ENCODE results near the gene TNFRSF13B. TPM values are rescaled to one million over a fixed set of nuclear protein-coding genes. Genes with fewer than 3 reads are reported as not detected.
"Not testable (repeated sequence)": the region's sequence is repeated elsewhere in the genome, so short reads cannot be mapped to it uniquely, and the experiment has no call there.

Gene TNFRSF13B
- total RNA-seq, 4 donors from 2014 or later: 9.2 TPM; not detected in 3

DNA sequence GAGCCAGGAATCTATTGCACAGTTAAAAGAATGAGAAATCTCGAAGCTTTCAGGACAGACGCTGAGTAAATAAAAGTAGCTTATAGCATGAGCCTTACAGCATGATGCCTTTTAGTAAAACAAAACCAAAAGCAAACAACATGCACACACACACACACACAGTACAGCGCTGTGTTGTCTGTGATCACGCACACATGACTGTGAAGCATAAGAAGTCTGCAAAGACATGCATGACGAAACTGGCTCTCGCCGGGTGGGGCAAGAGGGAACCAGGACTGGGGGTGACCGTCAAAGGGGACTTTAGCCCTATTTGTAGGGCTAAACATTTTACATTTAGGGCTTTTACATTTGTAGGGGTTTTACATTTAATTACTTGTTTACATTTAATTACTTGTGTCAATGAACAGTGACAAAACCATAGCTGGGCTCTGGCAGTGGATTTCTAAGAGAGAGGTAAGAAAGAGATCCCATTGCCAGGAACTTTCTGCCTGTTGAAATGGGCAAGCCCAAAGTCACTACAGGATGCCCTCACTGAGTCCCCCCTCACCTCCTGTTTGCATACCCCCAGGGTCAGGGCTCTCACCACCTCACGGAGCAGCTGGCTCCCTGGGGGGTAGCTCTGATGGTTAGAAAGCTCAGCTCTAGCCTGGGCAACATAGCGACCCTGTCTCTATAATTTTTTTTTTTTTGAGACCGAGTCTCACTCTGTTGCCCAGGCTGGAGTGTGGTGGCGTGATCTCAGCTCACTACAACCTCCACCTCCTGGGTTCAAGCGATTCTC lies 2.0 kb upstream of the TNFRSF13B start:
- H3K36me3 ChIP-seq: no peaks in the 10 kb centered on the region
- WGBS, 2 donors (ENCODE audit: low coverage in 1 of 2): 63 to 71% methylated on average over 9 to 13 of the region's 13 CpGs
- peaks cover 4% of the 10 kb centered on the region for H3K27me3 ChIP-seq
- no peaks in the 10 kb centered on the region for H3K9me3 ChIP-seq
- H3K27ac ChIP-seq: peak overlapping the region in 2 of 4 donors; percentile 33 to 60
- no peaks in the 10 kb centered on the region for H3K4me1 ChIP-seq
- TF ChIP-seq, protein P1, sequence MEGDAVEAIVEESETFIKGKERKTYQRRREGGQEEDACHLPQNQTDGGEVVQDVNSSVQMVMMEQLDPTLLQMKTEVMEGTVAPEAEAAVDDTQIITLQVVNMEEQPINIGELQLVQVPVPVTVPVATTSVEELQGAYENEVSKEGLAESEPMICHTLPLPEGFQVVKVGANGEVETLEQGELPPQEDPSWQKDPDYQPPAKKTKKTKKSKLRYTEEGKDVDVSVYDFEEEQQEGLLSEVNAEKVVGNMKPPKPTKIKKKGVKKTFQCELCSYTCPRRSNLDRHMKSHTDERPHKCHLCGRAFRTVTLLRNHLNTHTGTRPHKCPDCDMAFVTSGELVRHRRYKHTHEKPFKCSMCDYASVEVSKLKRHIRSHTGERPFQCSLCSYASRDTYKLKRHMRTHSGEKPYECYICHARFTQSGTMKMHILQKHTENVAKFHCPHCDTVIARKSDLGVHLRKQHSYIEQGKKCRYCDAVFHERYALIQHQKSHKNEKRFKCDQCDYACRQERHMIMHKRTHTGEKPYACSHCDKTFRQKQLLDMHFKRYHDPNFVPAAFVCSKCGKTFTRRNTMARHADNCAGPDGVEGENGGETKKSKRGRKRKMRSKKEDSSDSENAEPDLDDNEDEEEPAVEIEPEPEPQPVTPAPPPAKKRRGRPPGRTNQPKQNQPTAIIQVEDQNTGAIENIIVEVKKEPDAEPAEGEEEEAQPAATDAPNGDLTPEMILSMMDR (IDR thresholded peaks at IDR 0.05): no peak
- TF ChIP-seq POLR2AphosphoS5 (IDR thresholded peaks at IDR 0.05) (no peak), POLR2A (IDR thresholded peaks at IDR 0.05) (no peak), EP300 (IDR thresholded peaks at IDR 0.05; ENCODE audit: low read depth) (no peak)
- in situ Hi-C loops (cut with MboI; ENCODE audit: low pct_ligation_motif_present in 1 of 4, low pct_unique_long_range_greater_than_20kb in 1 of 4, low sequenced_read_pairs in 3 of 4): no loop called here
- intact Hi-C loops (cut with DNase I; ENCODE audit: low total_unique reads): no loop called here
- DNase-seq: no peak
- no peak overlapping the region for H3K4me3 ChIP-seq

DNA sequence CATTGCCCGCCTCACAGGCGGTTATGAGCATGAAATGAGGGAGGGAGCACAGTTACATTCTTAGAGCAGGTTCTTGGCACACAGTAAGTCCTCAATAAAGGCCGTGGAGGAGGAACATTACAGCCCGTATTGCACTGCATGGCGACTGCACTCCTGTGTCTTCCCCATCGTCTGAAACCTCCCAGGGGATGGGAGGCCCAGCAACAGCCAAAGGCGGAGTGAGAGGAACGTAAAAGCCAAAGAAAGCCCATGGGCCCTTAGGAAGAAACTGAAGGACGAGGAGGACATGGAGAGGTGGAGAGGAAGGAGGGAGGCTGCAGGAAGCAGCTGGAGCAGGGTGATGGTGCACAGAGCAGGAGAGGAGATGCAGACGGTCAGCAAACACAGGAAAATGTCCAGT lies 1.1 kb upstream of the TNFRSF13B start:
- 40 to 73% methylated on average over 1 to 10 of the region's 10 CpGs for WGBS, 2 donors (ENCODE audit: low coverage in 1 of 2)
- H3K4me3 ChIP-seq; H3K36me3 ChIP-seq; H3K27ac ChIP-seq; H3K27me3 ChIP-seq; in situ Hi-C loops (cut with MboI; ENCODE audit: low pct_ligation_motif_present in 1 of 4, low pct_unique_long_range_greater_than_20kb in 1 of 4, low sequenced_read_pairs in 3 of 4); intact Hi-C loops (cut with DNase I; ENCODE audit: low total_unique reads); DNase-seq; H3K9me3 ChIP-seq; H3K4me1 ChIP-seq: not testable (repeated sequence)

DNA sequence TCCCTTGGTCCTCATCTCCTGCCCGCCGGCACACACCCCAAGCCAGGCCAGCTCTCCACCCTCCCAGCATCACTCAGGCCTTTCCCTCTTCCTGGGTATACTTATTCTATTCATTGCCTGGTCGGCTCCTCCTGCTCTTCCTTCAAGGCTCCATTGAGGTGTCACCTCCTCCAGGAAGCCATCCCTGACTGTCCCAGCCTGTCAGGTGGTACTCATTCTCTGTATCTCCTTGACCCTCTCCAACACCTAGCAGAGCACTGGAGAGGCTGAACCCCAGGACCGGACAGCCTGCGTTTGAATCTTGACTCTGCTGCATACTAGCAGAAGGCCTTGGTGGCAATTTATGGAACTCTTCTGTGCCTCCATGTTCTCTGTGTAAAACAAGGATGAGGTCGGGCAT lies 428 bp upstream of the TNFRSF13B start:
- intact Hi-C loops (cut with DNase I; ENCODE audit: low total_unique reads) (no loop called here), in situ Hi-C loops (cut with MboI; ENCODE audit: low pct_ligation_motif_present in 1 of 4, low pct_unique_long_range_greater_than_20kb in 1 of 4, low sequenced_read_pairs in 3 of 4) (no loop called here)
- 95% methylated on average over 6 of the region's 6 CpGs; no CpG with 5 or more reads in 1 of the 2 donors for WGBS, 2 donors (ENCODE audit: low coverage in 1 of 2)
- Histone ChIP-seq H3K36me3 (no peaks in the 10 kb centered on the region), H3K27me3 (no peaks in the 10 kb centered on the region), H3K4me1 (no peaks in the 10 kb centered on the region), H3K9me3 (no peaks in the 10 kb centered on the region), H3K4me3 (no peak overlapping the region), H3K27ac (peak overlapping the region in 1 of 4 donors; percentile 70)
- no peak for TF ChIP-seq POLR2AphosphoS5 (IDR thresholded peaks at IDR 0.05)
- DNase-seq: no peak

DNA sequence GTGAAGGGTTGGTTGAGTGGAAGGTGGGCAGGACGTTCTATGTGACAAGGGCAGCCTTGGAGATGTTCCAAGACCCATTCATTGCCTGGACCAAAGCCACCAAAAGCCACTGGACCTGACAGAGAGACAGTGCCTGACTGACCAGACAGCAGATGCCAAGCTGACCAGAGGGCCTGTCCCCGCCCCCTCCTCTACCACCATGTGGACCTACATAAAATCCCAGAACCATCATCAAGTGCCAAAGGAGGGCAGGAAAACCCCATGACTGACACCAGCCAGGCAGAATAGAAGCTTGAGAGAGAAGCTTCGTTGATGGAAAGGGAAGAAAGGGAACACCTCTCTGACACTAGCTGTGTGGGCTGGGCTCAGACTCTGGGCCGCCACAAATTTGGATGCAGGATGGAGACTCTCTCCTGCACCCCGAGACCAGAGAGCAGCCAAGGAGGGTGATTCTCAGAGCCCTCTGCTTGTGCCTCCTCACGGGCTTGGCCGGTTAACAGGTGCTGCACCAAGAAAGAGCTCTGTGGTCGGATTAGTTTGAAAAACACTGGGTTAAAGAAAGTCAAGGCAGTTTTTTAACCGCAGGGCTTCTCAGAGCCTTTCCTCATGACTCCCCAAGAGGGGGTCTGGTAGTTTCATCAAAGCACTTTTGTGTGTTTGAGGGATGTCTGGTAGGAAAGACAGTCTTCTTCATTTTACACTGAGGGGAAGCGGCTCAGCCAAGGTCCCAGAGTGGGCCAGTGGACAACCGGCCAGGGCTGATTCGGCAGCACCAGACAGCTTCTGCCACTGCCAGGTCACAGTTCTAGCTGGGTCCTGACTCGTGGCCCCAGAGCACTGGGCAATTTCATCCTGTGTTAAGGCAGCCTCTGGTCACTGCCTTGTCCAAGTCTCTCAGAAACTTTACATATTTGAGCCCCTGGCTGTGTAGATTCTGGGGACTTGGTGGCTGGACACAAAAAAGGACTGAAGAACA lies 1.7 kb downstream of the TNFRSF13B start:
- no peaks in the 10 kb centered on the region for H3K9me3 ChIP-seq
- in situ Hi-C loops (cut with MboI; ENCODE audit: low pct_ligation_motif_present in 1 of 4, low pct_unique_long_range_greater_than_20kb in 1 of 4, low sequenced_read_pairs in 3 of 4) (no loop called here), intact Hi-C loops (cut with DNase I; ENCODE audit: low total_unique reads) (no loop called here)
- H3K36me3 ChIP-seq: no peaks in the 10 kb centered on the region
- H3K4me3 ChIP-seq: no peak overlapping the region
- peak overlapping the region in 2 of 4 donors; percentile 33 to 70 for H3K27ac ChIP-seq
- TF ChIP-seq POLR2A (IDR thresholded peaks at IDR 0.05) (no peak), POLR2AphosphoS5 (IDR thresholded peaks at IDR 0.05) (no peak)
- WGBS, 2 donors (ENCODE audit: low coverage in 1 of 2): 52 to 78% methylated on average over 2 to 13 of the region's 13 CpGs
- DNase-seq: peak; percentile 46
- H3K4me1 ChIP-seq: no peaks in the 10 kb centered on the region
- no peaks in the 10 kb centered on the region for H3K27me3 ChIP-seq

DNA sequence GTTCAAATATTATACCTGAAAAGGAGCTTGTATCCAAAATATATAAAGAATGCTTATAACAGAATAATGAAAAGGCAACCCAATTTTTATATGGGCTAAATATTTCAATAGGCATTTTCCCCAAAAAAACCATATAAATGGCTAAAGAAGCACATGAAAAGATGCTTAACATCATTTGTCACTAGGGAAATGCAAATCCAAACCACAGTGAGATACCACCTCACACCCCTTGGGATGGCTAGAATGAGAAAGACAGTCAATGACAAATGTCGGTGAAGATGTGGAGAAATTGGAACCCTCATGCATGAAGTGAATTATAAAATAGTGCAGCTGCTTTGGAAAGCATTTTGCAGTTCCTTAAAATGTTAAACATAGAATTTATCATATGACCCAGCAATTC lies 3.1 kb downstream of the TNFRSF13B start:
- TF ChIP-seq, protein P1 (IDR thresholded peaks at IDR 0.05): no peak
- TF ChIP-seq POLR2AphosphoS5 (IDR thresholded peaks at IDR 0.05) (no peak), POLR2A (IDR thresholded peaks at IDR 0.05) (no peak), EP300 (IDR thresholded peaks at IDR 0.05; ENCODE audit: low read depth) (no peak)
- DNase-seq: no peak
- intact Hi-C loops (cut with DNase I; ENCODE audit: low total_unique reads) (no loop called here), in situ Hi-C loops (cut with MboI; ENCODE audit: low pct_ligation_motif_present in 1 of 4, low pct_unique_long_range_greater_than_20kb in 1 of 4, low sequenced_read_pairs in 3 of 4) (no loop called here)
- Histone ChIP-seq H3K36me3 (no peaks in the 10 kb centered on the region), H3K4me1 (no peaks in the 10 kb centered on the region), H3K27me3 (no peaks in the 10 kb centered on the region), H3K9me3 (no peaks in the 10 kb centered on the region), H3K27ac (peak overlapping the region in 1 of 4 donors; percentile 70), H3K4me3 (no peak overlapping the region)
- 73 to 90% methylated on average over 1 of the region's 1 CpG for WGBS, 2 donors (ENCODE audit: low coverage in 1 of 2)
